Measurements from ENCODE around the gene RMP24.

Gene RMP24

GRCh38 chr18:35972197-35973000 lies at the start of gene RMP24 (continued):
- TF ChIP-seq SYNCRIP (IDR thresholded peaks at IDR 0.05; ENCODE audit: insufficient read depth, low read depth, low read length) = no peak
- peak; percentile 69 for TF ChIP-seq ZMAT3 (CRISPR knock-in tag; conservative IDR thresholded peaks at IDR 0.05)
- peak; percentile 69 for TF ChIP-seq XRCC5 (optimal IDR thresholded peaks at IDR 0.05; ENCODE audit: low read length)
- TF ChIP-seq U2AF1 (optimal IDR thresholded peaks at IDR 0.05; ENCODE audit: low read depth, low read length) = peak; percentile 61
- peak; percentile 89 for TF ChIP-seq ZNF343 (CRISPR knock-in tag; IDR thresholded peaks at IDR 0.05)
- peak; percentile 85 for TF ChIP-seq HNF4G (IDR thresholded peaks at IDR 0.05; ENCODE audit: borderline replicate concordance, low read depth, low read length)
- peak; percentile 88; the same call in 1 of the 2 replicates for TF ChIP-seq HNF4G (CRISPR knock-in tag; IDR thresholded peaks at IDR 0.05; ENCODE audit: borderline replicate concordance, low read depth)
- no peak for TF ChIP-seq BCLAF1 (IDR thresholded peaks at IDR 0.05)
- peak; percentile 87; the same call in 1 of the 2 replicates for TF ChIP-seq CSRNP1 (CRISPR knock-in tag; IDR thresholded peaks at IDR 0.05)
- TF ChIP-seq KDM2A (CRISPR knock-in tag; IDR thresholded peaks at IDR 0.05; ENCODE audit: borderline replicate concordance, low read depth) = peak; percentile 97
- peak; percentile 65; the same call in 1 of the 2 replicates for TF ChIP-seq RXRA (CRISPR knock-in tag; IDR thresholded peaks at IDR 0.05)
- TF ChIP-seq ZNF280B (CRISPR knock-in tag; IDR thresholded peaks at IDR 0.05; ENCODE audit: borderline replicate concordance) = peak; percentile 16; the same call in 1 of the 2 replicates
- no peak; the same call in 1 of the 2 replicates for TF ChIP-seq JDP2 (CRISPR knock-in tag; IDR thresholded peaks at IDR 0.05; ENCODE audit: borderline replicate concordance)
- TF ChIP-seq ZNF766 (CRISPR knock-in tag; IDR thresholded peaks at IDR 0.05; ENCODE audit: borderline replicate concordance) = peak; percentile 86; the same call in 1 of the 2 replicates
- 0 out of 2 replicates have a peak, but pooled peaks have one; percentile 31 for TF ChIP-seq E2F5 (CRISPR knock-in tag; conservative IDR thresholded peaks at IDR 0.05)
- no peak for TF ChIP-seq ZNF530 (CRISPR knock-in tag; IDR thresholded peaks at IDR 0.05; ENCODE audit: low read depth)
- TF ChIP-seq HOXA5 (CRISPR knock-in tag; IDR thresholded peaks at IDR 0.05) = peak; percentile 90
- peak; percentile 67; the same call in 1 of the 2 replicates for TF ChIP-seq SAFB2 (CRISPR knock-in tag; IDR thresholded peaks at IDR 0.05; ENCODE audit: borderline replicate concordance, low read depth)
- TF ChIP-seq ZNF362 (CRISPR knock-in tag; IDR thresholded peaks at IDR 0.05; ENCODE audit: borderline replicate concordance) = peak; percentile 64; the same call in 1 of the 2 replicates
- TF ChIP-seq ASH2L (IDR thresholded peaks at IDR 0.05; ENCODE audit: insufficient read length, low read depth, low read length) = peak; percentile 94
